Measurements from ENCODE around the gene NOVA2.
A peak's percentile ranks its signal among the peaks of the same experiment; 100 is the strongest.
"Not testable (repeated sequence)": the region's sequence is repeated elsewhere in the genome, so short reads cannot be mapped to it uniquely, and the experiment has no call there.

The NOVA2 gene

GRCh38 chr19:45922281-45922680 lies 51.4 kb downstream of the NOVA2 start:
- DNase-seq, result peak; percentile 43

- DNase-seq, result peak; percentile 53
These were observed 53.2 kb downstream of the NOVA2 start for GRCh38 chr19:45920458-45920857.

- DNase-seq, result no peak
These were observed 54.0 kb downstream of the NOVA2 start for GRCh38 chr19:45919678-45920077.

DNA sequence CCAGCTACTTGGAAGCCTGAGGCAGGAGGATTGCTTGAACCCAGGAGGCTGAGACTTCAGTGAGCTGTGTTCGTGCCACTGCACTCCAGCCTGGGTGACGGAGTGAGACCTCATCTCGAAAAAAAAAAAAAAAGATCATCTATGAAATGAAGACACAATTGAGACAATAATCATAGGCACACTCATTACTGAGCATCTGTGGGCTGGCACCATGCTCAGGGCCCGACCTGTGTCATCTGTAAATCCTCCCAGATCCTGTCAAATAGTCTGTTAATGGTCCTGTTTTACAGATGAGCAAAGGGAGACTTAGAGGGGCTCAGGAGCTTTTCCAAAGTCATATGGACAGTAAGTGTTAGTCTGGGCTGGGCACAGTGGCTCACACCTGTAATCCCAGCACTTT lies 54.9 kb downstream of the NOVA2 start:
- DNase-seq, result no peak

DNA sequence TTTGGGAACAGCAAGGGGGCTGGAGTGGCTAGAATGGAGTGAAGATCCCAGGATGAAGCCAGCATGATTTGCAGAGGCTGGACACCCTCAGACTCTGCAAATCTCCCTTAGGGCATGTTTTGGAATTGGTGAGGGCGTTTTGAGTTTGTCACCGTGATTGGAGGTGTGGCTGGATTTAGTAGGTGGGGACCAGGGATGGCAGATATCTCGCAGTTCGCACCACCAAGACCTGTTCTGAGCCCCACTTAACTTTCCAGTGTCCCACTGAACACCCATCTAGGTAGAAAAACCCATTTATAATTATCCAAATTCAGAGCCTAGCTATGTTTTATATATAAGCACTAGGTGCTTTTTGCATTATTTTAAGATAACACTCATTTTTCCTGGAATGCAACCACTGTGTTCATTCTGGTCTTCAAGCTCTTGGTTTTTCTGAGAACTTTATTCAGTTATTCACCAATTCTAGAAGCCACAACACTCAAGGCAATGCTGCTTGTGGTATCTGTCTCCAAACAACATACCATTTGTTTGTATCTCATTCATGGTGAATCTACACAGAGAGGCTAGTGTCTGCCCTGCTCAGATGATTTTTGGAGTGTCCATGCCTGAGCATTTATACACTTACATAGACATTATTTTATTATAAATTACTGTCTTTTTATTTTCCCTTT lies 56.1 kb downstream of the NOVA2 start:
- DNase-seq, result no peak

- peak; percentile 24 for DNase-seq
These were observed 59.5 kb downstream of the NOVA2 start, which contains the start of gene NANOS2 for GRCh38 chr19:45913874-45914830. Gene NANOS2, minus strand, starts transcription at chr19:45914778. Its CDS starts 85 bp downstream, at chr19:45914693.

DNA sequence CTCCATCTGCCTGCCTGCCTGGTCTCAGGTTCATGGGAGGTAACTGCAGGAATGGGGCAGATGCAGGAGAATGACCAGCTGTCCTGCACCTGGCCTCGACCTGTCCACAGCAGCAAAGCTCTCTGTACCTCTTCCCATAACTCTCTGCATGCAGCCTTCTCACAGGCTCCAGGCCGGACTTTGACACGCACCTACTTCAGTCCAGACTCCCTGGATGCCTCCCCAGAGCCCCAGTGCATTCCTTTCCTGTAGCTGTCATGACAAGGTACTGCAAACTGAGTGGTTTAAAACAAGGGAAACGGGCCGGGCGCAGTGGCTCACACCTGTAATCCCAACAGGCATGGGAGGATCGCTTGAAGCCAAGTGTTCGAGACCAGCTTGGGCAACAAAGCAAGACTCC lies 62.4 kb downstream of the NOVA2 start:
- DNase-seq, result no peak

DNA sequence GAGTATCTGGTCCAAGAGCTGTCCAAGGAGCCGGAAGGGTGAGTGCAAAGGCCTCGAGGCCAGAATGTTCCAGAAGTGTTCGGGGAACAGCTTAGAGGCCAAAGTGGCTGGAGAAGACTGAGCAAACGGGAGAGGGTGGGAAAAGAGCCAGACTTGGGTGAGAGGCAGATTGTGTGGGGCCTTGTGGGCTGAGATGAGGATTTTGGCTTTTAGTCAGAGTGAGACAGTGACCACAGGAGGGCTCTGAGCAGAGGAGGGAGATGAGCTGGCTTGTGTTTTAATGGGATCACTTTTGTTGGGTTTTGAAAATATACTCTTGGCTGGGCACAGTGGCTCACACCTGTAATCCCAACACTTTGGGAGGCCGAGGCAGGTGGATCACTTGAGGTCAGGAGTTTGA lies 64.7 kb downstream of the NOVA2 start:
- DNase-seq, result no peak

DNA sequence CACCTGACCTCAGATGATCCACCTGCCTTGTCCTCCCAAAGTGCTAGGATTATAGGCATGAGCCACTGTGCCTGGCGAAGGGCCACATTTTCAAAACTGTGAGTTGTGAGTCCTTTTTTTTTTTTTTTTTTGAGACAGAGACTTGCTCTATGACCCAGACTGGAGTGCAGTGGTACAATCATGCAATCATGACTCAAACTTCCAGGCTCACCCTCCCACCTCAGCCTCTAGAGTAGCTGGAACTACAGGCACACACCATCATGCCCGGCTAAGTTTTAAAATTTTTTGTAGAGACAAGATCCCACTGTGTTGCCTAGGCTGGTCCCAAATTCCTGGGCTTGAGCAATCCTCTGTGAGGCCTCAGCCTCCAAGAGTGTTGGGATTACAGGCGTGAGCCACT lies 67.4 kb downstream of the NOVA2 start:
- no peak for DNase-seq

DNA sequence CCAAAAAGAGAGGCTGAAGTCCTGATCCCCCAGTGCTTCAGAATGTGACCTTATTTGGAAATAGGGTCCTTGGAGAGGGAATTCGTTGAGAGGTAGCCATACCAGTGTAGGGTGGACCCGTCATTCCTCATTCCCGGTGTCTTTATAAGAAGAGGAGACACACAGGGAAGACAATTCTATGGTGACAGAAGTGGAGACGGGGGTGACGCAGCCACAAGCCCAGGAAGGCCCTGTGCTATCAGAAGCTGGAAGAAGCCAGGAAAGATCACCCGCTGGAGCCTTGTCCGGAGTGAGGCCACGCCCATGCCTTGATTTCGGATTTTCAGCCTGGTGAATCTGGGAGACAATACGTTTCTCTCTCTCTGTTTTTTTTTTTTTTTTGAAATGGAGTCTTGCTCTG lies 68.7 kb downstream of the NOVA2 start:
- DNase-seq, result no peak

DNA sequence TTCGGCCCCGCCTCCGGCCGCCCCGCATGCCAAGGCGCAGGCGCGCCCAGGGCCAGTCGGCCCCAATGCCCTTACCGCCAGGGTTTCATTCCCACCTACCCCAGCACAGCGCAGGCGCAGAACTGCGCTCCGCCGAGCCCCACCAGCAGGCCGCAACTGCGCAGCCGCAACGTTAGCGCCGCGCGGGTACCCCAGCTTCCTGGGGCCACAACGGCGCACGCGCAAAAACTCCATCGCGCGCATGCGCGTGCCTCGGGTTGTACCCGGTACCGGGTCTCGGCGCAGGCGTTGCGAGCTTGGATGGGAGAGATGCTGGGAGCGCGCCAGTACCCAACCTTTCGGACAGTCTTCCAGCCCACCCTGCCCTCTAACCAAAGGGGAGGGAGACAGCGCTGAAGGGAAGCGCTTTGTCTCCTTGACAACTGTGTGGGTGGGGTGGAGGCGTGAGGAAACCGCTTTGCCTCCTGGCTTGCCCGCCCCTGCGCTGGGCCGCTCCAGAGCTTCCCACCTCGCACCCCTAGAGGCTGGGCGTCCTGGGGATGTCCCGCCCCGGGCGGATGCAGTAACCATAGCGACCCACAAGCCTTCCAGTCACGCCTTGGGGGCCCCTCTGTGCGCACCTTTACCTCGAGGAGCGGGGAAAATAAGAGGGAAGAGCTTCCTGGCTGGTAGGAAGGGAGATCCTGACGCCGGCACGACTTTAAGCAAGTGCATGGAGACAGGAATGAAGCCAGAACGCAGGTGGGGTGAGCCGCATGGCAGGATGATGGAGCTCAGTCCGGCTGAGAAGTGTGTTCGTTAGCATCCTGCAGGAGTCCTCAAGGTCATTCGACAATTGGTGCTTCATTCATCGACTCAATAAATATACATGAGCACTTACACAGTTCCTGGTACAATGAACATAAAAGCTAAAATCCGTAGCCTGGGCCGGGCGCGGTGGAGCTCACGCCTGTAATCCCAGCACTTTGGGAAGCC lies 70.7 kb downstream of the NOVA2 start:
- peak; percentile 98 for DNase-seq

- DNase-seq, result peak; percentile 56
These were observed 71.6 kb downstream of the NOVA2 start, which contains the start of gene MYPOP for GRCh38 chr19:45901912-45902650. Gene MYPOP, minus strand, starts transcription at chr19:45902613. Its CDS starts 840 bp downstream, at chr19:45901773.

DNA sequence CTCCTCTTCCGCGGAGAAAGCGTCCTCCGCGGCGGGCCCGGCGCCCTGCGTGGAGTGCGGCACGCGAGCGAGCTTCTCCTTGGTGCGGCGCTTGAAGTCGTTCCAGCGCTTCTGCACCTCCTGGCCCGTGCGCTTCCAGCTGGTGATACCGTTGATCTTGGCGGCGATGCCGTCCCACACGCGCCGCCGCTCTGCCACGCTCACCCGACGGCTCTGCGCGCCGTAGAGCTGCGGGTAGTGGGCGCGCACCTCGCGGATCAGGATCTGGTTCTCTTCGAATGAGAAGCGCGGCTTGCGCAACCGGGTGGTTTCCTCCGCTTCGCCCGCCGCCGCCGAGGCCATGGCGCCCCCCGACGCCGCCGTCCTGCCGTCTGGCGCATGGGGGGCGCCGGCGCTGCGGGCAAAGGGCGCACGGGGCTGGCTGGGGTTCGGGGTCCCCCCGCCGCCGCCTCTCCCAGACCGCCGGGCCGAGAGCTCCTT lies 72.2 kb downstream of the NOVA2 start:
- DNase-seq, result peak; percentile 41

GRCh38 chr19:45900738-45901431 lies 72.8 kb downstream of the NOVA2 start:
- DNase-seq, result no peak

- DNase-seq, result no peak
These were observed 73.6 kb downstream of the NOVA2 start for GRCh38 chr19:45899919-45900589.

DNA sequence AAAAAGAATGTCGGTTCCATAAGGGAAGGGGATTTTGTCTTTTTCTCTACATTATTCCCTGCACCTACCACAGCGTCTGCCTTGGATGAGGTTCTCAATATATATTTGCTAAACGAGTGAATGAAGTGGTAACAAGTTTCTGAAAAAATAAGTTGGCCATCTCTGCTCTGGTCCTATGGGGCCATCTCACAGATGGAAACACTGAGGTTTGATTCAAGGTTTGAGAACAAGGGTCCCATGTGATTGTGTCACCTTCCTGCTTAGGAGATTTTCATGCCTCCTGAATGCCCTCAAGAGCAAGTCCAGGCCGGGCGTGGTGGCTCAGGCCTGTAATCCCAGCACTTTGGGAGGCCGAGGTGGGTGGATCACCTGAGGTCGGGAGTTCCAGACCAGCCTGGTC lies 74.4 kb downstream of the NOVA2 start:
- DNase-seq, result no peak

GRCh38 chr19:45897261-45897812 lies 76.3 kb downstream of the NOVA2 start:
- DNase-seq, result no peak

- DNase-seq, result not testable (repeated sequence)
These were observed 77.6 kb downstream of the NOVA2 start for GRCh38 chr19:45895983-45896599.

DNA sequence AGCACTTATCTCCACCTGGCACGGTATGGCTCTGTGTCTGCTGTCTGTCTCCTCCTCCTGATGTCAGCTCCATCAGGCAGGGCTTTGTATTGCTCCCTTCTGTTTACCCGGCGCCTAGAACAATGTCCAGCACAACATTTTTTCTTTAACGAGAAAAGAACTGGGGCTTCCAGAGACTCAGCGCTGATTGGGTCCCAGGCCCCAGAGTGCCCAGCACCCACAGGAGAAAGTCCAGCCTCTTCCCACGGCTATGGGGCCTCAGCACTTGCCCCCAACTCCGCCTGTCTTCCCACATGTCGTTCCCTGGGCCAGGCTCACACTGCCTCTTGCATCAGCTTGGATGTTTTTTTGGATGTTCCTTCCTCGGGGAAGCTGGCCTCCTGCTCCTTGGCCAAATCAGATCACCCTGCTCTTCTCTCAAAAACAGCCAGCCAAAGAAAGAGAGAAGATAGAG lies 78.1 kb downstream of the NOVA2 start:
- DNase-seq, result no peak

GRCh38 chr19:45890877-45891276 lies 82.8 kb downstream of the NOVA2 start:
- no peak for DNase-seq
